ENCODE data around the gene PLPPR3.

PLPPR3 gene, protein sequence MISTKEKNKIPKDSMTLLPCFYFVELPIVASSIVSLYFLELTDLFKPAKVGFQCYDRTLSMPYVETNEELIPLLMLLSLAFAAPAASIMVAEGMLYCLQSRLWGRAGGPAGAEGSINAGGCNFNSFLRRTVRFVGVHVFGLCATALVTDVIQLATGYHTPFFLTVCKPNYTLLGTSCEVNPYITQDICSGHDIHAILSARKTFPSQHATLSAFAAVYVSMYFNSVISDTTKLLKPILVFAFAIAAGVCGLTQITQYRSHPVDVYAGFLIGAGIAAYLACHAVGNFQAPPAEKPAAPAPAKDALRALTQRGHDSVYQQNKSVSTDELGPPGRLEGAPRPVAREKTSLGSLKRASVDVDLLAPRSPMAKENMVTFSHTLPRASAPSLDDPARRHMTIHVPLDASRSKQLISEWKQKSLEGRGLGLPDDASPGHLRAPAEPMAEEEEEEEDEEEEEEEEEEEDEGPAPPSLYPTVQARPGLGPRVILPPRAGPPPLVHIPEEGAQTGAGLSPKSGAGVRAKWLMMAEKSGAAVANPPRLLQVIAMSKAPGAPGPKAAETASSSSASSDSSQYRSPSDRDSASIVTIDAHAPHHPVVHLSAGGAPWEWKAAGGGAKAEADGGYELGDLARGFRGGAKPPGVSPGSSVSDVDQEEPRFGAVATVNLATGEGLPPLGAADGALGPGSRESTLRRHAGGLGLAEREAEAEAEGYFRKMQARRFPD

DNA sequence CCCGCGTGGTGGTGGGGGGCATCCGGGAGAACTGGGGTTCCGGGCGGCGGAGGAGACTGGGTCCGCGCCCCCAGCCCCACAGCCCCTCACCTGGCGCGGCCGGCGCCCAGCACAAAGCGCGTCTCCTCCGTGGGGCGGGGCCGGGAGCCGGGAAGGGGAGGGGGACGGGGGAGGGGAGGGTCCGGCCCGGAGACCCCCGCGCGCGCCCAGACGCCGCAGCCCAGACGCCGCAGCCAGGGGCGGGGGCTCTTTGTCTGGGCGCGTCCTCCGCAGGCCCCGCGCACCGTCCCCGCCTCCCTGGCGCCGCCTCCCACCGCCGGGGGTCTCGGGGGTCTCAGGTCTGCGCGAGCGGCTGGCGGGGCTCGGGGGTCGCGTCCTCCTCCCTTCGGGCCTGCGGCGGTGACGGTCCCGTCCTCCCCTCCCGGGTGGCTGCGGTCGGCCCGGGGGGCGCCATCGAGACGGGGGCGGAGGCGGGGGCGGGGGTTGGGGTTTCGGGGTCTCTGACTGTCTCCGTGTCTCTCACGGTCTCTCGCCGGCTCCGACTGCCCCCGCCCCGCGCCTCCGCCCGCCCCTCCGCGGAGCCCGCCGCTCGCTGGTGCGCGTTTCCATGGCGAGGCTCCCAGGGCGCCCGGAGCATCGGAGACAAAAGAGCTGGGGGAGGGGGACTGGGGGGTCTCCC is at the start of gene PLPPR3:
Gene PLPPR3, minus strand, starts transcription at position 131 of the 679 bp plus-strand sequence. CDS start 396 bp downstream, outside the sequence.
- H3K9me3 Mint-ChIP-seq, result no peaks in the 10 kb centered on the region
- H3K36me3 Mint-ChIP-seq (ENCODE audit: low read depth), result peaks cover 10% of the 10 kb centered on the region
- TF ChIP-seq, protein P1, sequence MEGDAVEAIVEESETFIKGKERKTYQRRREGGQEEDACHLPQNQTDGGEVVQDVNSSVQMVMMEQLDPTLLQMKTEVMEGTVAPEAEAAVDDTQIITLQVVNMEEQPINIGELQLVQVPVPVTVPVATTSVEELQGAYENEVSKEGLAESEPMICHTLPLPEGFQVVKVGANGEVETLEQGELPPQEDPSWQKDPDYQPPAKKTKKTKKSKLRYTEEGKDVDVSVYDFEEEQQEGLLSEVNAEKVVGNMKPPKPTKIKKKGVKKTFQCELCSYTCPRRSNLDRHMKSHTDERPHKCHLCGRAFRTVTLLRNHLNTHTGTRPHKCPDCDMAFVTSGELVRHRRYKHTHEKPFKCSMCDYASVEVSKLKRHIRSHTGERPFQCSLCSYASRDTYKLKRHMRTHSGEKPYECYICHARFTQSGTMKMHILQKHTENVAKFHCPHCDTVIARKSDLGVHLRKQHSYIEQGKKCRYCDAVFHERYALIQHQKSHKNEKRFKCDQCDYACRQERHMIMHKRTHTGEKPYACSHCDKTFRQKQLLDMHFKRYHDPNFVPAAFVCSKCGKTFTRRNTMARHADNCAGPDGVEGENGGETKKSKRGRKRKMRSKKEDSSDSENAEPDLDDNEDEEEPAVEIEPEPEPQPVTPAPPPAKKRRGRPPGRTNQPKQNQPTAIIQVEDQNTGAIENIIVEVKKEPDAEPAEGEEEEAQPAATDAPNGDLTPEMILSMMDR (IDR thresholded peaks at IDR 0.05), result no peak
- peaks cover 23% of the 10 kb centered on the region for H3K4me1 Mint-ChIP-seq
- DNase-seq, result peak; percentile 72
- peak within 1 kb of the TSS; percentile 80 for H3K4me3 Mint-ChIP-seq
- no peak within 1 kb of the TSS for H3K27ac Mint-ChIP-seq
- peaks cover 11% of the 10 kb centered on the region for H3K27me3 Mint-ChIP-seq (ENCODE audit: low read depth, poor library complexity)

DNA sequence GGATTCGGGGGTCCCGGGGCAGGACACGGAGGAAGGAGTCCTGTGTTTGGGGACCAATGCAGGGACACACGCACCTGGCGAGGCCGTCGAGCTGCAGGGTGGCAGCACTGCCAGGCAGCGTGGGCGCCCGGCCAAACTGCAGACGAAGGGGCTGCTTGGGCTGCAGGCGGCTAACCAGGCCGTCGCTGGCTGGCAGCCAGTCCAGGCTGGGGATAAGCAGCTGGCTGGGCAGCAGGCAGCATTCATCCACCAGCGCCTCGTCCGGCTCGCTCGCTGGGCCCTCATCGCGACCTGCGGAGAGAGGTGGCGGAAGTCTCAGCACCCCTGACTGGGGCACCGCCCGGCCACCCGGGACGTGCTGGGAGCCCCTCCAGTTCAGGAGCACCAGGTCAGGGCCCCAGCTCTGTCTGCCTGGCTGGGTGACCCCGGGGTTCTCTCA is 49.2 kb upstream of the PLPPR3 start:
- no peaks in the 10 kb centered on the region for H3K9me3 Mint-ChIP-seq
- DNase-seq, result no peak
- no peak overlapping the region for H3K27ac Mint-ChIP-seq
- H3K4me1 Mint-ChIP-seq, result peaks cover 6% of the 10 kb centered on the region
- H3K27me3 Mint-ChIP-seq (ENCODE audit: low read depth, poor library complexity), result no peaks in the 10 kb centered on the region
- TF ChIP-seq, protein P1 (IDR thresholded peaks at IDR 0.05), result no peak
- H3K4me3 Mint-ChIP-seq, result no peak overlapping the region
- H3K36me3 Mint-ChIP-seq (ENCODE audit: low read depth), result peaks cover 36% of the 10 kb centered on the region

DNA sequence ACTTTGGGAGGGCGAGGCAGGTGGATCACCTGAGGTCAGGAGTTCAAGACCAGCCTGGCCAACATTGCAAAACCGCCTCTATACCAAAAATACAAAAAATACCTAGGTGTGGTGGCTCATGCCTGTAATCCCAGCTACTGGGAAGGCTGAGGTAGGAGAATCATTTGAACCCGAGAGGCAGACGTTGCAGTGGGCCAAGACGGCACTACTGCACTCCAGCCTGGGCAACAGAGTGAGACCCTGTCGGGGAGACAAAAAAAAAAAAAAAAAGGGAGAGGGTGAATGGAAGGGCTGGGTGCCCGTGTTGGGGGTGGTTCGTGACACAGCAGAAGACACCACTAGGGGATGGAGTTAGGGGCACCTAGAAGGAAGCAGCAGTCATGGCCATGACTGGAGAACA is 48.6 kb upstream of the PLPPR3 start:
- DNase-seq, result no peak
- no peaks in the 10 kb centered on the region for H3K27me3 Mint-ChIP-seq (ENCODE audit: low read depth, poor library complexity)
- no peaks in the 10 kb centered on the region for H3K9me3 Mint-ChIP-seq
- H3K4me1 Mint-ChIP-seq, result peaks cover 6% of the 10 kb centered on the region
- TF ChIP-seq, protein P1 (IDR thresholded peaks at IDR 0.05), result no peak
- H3K4me3 Mint-ChIP-seq, result no peak overlapping the region
- peaks cover 36% of the 10 kb centered on the region for H3K36me3 Mint-ChIP-seq (ENCODE audit: low read depth)
- H3K27ac Mint-ChIP-seq, result peak overlapping the region; percentile 57

DNA sequence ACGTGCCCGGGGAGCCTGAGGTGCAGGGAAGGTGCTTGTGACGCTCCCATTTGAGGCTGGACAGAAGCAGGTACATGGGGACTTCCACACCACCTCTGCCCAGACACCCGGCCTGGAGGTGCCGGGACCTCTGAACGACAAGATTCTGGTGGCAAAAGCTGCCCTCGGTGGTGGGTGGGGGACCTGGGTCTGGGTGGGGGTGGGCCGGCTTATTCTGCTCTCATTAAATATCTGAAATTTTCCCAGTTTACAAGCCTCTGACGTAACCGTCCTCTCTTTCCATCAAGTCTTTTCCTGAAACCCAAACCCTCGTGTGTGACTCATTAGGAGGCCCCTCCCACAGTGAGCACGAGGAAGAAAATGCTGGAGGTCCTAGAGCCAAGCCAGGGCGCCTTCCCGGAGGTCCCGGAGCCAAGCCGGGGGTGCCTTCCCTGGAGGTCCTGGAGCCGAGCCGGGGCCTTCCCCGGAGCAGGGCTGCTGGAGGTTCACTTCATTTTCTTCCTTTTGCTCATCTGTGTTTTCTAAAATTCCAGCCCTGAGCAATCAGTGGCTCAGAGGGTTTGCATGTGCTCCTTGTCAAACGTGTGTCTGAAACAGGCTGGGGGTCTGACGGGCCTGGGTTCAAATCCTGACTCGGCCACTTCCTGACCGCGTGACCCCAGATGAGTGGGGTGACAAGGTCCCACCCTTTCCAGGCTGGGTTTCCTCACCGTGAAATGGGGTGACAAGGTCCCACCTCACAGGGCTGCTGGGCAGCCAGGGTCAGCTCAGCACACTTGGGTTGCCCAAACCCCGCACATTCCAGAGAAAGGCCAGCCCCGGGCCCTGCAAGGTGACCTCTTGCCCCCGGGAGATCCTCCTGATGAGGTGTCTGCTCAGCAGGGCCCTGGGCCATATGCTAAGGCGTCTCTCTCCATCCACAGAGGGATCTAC is 47.8 kb upstream of the PLPPR3 start:
- H3K4me3 Mint-ChIP-seq, result no peak overlapping the region
- no peaks in the 10 kb centered on the region for H3K9me3 Mint-ChIP-seq
- H3K27me3 Mint-ChIP-seq (ENCODE audit: low read depth, poor library complexity), result no peaks in the 10 kb centered on the region
- H3K27ac Mint-ChIP-seq, result peak overlapping the region; percentile 39
- DNase-seq, result no peak
- TF ChIP-seq, protein P1 (IDR thresholded peaks at IDR 0.05), result no peak
- H3K4me1 Mint-ChIP-seq, result peaks cover 6% of the 10 kb centered on the region
- H3K36me3 Mint-ChIP-seq (ENCODE audit: low read depth), result peaks cover 36% of the 10 kb centered on the region

Data from nephron progenitor cell (in vitro differentiated cells).